Raji (cell line): ENCODE measurements around the gene ANKLE2.

ENCODE experiments used
- POLR2A ChIP-seq: IDR thresholded peaks from 2 replicates; pipeline ENCODE4 v1.6.1; 2011; ENCODE audit warnings: low read depth, low read length, control low read depth; ENCODE audit not compliant: insufficient read depth

Gene ANKLE2

GRCh38 chr12:132717531-132718387 lies 43.9 kb downstream of the ANKLE2 start:
- TF ChIP-seq POLR2A = no peak

GRCh38 chr12:132717011-132717410 lies 44.6 kb downstream of the ANKLE2 start:
- no peak for TF ChIP-seq POLR2A

- no peak for TF ChIP-seq POLR2A
These were observed 45.3 kb downstream of the ANKLE2 start for GRCh38 chr12:132716356-132716755.

GRCh38 chr12:132715874-132716273 lies 45.8 kb downstream of the ANKLE2 start:
- no peak for TF ChIP-seq POLR2A

GRCh38 chr12:132713123-132713522 lies 48.5 kb downstream of the ANKLE2 start:
- TF ChIP-seq POLR2A = no peak

GRCh38 chr12:132711080-132711843 lies 50.4 kb downstream of the ANKLE2 start:
- no peak for TF ChIP-seq POLR2A

GRCh38 chr12:132710405-132711079 lies 51.1 kb downstream of the ANKLE2 start, which contains the start of gene PGAM5:
Gene PGAM5 (plus strand): TSS chr12:132710842. CDS start chr12:132710877, 35 bp downstream.
- TF ChIP-seq POLR2A = peak; percentile 84

GRCh38 chr12:132710043-132710404 lies 51.6 kb downstream of the ANKLE2 start:
- no peak for TF ChIP-seq POLR2A

GRCh38 chr12:132708150-132708549 lies 53.5 kb downstream of the ANKLE2 start:
- TF ChIP-seq POLR2A = no peak

- no peak for TF ChIP-seq POLR2A
These were observed 54.4 kb downstream of the ANKLE2 start for GRCh38 chr12:132707241-132707640.

- TF ChIP-seq POLR2A = no peak
These were observed 58.0 kb downstream of the ANKLE2 start for GRCh38 chr12:132703641-132704040.

- no peak for TF ChIP-seq POLR2A
These were observed 59.0 kb downstream of the ANKLE2 start for GRCh38 chr12:132702640-132703039.

GRCh38 chr12:132700212-132700822 lies 61.3 kb downstream of the ANKLE2 start:
- TF ChIP-seq POLR2A = no peak

GRCh38 chr12:132698341-132698740 lies 63.3 kb downstream of the ANKLE2 start:
- TF ChIP-seq POLR2A = no peak

- TF ChIP-seq POLR2A = no peak
These were observed 66.2 kb downstream of the ANKLE2 start for GRCh38 chr12:132695431-132695830.

- TF ChIP-seq POLR2A = no peak
These were observed 71.5 kb downstream of the ANKLE2 start for GRCh38 chr12:132690112-132690511.

GRCh38 chr12:132689227-132689626 lies 72.4 kb downstream of the ANKLE2 start:
- TF ChIP-seq POLR2A = no peak
